HG03045 (cell line): ENCODE results near the gene IDS.
"Not testable (repeated sequence)": the region's sequence is repeated elsewhere in the genome, so short reads cannot be mapped to it uniquely, and the experiment has no call there.

Source experiments
- ATAC-seq: cut with Tn5 transposase; IDR thresholded peaks from one replicate; pipeline ENCODE4 v1.9.1; 2021; ENCODE audit warnings: mild to moderate bottlenecking, moderate library complexity; ENCODE audit not compliant: unreplicated experiment

Gene IDS

DNA sequence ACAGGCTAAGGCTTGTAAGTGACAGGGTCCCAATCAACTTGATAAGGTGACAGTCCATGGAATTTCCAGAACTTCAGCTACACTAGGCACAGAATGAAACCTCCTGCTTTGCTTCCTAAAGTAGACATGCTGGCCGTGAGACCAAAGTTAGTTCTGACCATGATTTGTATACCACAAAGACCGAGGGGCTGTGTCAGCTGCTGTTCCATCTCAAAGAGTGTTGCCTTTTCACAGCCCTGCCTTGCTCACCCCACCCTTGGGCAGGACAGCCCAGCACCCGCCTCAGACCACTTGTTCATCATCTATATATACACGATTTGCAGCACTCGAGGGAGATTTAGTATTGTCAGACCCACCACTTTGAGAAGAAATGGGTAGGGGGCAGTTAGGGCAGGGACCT is 5.3 kb downstream of the IDS start:
- ATAC-seq: no peak

- no peak for ATAC-seq
These were observed 6.3 kb downstream of the IDS start for GRCh38 chrX:149498767-149499166.

DNA sequence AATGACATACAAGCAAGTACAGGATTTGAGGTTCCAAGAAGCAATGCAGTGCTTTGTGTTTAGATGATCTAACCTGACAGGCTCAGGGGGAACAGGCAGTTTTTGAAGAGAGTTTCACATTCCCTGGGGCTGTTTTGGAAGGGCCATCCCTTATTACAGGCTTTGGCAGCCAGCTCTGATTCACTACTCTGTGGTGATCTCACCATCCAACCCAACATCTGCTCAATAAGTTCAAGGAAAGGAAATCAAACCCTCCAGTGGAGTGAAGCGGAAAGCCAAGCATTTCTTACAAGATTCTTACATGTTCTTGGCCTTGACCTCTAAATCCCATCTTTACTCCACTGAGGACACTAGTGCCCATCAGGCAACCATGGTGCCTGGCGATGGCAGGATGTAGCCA is 7.5 kb downstream of the IDS start:
- ATAC-seq: no peak

DNA sequence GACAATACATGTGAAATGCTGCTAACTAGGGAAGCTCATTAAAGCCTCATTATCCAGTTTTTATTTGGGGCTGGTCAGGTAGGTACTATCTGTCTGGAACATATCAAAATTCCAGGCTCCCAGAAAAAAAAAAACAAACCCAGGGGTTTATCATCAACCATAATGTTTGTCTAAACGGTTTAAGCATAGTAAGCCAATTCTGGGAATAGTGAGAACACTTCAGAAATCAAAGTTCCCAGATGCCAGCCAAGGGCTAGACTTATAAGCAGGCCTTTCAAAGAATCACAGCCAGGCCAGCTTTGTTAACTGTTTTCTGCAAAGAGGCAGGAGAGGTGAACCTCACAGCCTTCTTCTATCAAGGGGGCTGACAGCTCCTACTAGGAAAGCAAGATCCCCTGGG is 8.1 kb downstream of the IDS start:
- ATAC-seq: no peak

DNA sequence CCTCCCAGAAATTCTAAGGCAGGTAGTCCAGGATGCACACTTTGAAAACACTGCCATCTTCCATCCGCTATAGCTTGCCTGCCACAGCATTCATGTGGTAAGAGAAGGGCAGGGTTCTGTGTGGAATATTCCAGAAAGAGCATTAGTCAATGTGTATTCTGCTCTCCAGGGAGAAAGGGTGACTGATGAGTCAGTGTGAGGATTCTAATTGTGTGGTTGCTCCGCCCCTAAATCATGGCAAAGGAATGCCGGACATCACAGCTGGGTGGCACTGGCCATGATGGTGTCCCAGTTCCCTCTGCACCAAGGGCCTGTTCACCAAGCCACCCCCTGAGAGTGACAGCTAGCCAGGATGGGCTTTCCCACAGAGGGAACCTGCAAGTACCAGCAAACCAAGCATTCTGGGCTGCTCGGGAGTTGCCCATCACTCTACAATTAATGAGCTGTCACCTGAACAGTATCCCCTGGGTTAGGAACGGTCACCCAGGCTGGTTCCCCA is 9.5 kb downstream of the IDS start:
- no peak for ATAC-seq

DNA sequence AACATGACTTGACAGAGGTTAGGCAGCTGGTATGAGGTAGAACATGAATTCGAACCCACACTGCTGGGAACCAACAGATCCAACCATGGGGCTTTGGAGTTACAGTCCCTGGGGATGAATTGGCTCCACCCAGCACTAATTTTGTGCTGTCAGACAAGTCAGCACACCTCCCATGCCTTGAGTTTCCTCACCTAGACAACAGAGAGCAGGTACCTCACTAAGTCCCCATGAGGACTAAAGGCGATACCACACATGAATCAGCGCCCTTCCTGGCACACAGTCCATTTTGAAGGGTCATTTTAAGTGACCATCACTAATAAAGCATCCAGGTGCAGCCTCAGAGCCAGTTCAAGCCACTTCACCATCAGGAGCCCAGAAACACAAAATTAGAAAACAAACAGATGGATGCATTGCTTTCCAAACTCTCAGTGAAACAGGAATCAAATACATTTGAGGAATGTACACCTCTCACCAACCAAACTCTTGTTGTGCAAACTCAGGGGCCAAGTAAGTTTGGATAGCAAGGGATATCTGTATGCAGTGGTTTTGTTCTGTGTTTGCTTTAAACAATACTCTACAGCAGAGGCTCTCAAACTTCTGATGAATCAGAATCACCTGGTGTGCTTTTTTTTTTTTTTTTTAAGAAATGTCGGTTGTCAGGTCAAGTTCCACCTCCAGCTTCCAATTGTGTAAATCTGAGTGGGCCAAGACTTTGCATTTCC is 10.1 kb downstream of the IDS start:
- ATAC-seq: no peak

DNA sequence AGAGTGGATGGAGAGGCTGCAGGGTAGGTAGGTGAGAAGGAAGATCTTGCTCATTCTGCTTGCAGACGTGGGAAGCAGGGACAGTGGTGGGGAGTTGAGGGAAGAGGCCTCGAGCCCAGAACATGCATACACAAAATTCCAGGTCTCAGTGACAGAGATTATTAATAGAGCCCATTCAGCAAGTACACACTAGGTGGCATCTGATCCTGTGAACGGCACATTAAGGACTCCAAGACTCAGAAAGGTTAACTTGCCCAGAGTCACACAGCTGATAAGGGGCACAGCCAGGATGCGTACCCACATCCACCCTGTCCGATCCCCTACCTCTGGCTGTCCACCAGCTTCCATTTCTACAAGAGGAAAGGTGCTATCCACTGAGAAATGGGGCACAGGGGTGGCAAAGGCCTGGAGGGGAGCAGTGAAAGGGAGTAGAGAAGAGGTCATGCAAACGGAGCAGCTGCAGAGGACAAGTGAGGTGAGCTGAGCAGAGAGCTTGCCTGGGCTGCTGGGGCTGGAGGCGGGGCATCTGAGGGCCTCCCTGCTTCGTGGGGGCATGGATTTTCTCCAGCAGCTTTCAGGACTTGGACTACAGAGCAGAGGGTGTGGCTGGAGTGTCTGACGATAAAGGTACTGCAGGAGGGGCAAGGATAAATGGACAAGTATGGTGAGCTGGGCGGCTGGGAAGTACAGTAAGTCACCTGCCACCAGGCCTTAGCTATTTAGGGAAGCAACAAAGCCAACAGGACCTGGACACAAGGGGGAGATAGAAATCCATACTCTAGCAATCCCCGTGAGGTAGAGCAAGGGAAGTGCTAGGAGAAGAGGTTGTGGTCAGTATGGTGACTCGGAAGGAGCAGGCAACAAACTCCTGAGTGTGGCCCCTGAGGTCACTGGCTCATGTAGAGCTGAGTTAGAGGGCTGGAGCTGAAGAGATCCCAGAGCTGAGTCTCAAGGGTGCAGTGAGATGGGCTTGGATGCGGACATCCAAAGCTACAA is 11.2 kb downstream of the IDS start:
- ATAC-seq: no peak

DNA sequence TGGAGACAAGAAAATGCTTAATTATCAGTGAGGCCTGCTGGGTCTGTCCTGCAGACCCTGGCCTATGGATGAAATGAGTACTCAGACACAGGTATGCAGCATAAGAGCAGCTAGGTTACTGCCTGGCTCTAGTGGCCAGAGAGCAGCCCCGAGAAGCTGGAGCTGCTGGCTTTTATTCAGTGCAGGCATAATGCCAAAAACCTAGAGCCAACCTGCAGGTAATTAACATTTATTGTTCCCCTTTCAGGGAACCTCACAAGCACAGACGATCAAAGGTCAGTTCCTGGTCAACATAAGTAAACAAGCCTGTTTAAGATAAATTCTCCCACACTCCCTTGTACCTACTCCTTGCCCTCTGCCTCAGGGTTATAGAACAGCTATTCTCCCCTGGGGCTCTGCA is 13.3 kb downstream of the IDS start:
- no peak for ATAC-seq

DNA sequence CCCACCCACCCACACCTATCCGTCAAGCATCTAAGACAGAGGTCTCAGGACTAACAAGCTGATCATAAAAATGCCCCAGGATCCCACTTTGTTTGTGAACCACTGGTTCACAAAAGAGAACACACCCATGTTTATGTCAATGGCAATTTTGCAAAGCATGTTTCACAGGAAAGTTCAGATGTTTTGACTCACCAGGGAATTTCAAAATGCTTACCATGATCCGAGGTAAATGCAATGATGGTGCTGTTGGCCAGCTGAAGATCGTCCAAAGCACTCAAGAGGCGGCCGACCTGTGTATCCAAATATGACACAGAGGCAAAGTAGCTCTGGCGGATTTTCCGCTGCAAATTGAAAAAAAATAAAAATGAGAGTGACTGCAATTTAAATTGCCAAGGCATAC is 15.0 kb downstream of the IDS start:
- no peak for ATAC-seq

- not testable (repeated sequence) for ATAC-seq
These were observed 16.6 kb downstream of the IDS start for GRCh38 chrX:149488411-149489052.

DNA sequence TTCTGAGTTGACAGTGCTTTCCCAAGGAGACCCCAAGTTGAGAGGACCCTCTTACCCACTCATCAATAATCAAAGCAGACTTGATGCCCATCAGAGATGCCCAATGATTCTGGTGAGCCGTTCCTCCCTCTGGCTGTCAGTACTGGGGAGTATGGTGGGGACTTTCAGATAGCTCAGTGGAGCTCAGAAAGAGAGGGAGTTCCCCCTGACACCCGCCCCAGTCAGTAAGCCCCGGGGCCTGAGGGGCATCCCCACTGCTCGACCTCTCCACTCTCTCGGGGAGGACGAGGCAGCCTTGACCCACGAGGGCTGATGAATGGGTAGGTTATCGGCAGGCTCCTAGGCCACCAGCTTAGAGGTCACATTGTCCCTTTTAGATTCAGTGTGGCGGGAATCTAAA is 17.1 kb downstream of the IDS start:
- not testable (repeated sequence) for ATAC-seq

DNA sequence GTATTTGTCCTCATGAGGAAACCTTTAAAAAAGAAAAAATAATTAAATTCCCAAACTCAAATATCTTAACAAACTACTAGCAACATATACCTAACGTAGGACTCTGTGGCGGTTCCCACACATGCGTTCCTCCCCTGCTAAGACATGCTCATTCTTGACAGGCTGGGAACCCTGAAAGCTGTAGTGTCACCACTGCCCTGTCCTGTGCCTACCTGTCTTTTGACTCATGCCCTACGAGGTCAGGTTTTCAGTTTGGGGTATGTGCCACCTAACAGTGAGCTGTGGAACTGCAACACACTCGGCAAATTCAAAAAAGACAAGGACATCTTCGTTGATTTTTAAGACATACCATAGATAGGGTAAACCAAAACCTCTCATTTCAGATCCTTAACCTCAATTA is 17.8 kb downstream of the IDS start:
- no peak for ATAC-seq

DNA sequence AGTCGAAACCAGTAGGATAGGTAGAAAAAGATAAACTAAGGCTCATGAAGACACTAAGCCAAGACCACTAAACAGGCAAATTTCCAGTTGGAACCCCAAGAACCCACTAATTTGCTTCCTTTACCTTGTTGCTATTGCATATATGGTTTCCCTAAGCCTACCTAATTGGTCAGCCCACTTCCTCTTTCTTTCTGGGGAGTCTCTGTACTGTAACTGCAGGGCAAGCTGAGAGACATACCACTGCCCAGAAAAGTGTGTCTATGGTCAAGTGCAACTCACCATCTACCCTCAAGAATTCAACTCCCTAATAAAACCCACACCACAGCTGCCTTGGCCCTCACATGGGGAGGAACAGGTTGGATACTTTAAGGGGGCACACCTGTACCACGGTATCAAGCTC is 28.6 kb downstream of the IDS start:
- no peak for ATAC-seq

DNA sequence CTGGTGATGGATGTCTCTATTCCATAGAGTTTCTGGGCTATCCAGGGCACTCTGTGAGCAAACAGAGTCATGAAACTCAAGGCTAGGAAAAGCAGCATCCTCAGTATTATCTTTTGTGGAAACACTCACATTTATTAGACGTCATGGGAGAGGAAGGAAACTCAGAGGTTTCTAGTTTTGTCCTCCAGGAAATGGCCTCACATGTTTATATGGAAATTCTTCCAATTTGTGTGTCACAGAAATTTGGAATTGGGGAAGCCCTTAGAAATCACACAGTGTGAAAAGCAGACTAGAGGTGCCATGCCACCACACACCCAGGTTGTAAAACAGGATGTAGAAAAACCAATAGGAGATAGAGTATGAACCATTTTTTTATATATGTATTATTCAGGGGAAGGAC is 31.1 kb downstream of the IDS start:
- ATAC-seq: no peak

GRCh38 chrX:149473092-149473491 is 32.0 kb downstream of the IDS start:
- no peak for ATAC-seq

GRCh38 chrX:149472625-149473024 is 32.5 kb downstream of the IDS start:
- ATAC-seq: no peak

DNA sequence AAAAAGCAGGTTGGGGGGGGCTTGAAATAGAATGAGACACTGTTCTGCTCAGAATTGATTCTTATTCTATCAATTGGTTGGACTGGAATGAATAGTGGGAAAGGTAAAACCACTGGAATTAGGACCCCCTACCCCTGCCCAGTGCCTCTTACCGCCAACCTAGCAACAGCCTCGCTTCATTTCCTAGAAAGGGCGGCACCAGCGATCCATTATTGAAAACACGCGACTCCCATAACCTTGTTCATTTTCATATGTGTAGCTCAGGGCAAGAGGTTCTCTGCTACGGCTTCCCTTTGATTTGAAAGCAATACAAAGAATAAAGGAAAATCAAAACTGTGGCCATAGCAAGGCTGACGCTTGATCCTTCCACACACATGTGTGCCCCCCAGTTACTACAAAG is 33.7 kb downstream of the IDS start:
- ATAC-seq: no peak

DNA sequence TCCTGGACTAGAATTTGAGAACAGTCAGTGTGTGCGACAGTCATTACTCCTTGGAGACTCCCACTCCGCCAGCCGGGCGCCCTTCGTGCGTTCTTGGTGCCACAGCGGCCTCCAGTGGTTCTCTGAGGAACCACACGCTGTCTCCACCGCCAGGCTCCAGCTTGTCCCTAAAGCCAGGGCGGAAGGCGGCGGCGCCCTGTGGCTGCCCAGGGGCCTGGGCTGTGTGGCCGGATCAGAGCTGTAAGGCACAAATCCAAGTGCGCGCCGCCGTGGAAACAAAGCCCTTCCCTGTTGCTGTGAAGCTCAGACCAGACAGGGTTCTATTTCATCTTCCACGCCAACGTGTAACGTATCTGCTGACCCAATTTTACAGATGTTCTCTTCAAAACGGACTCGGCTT is 34.2 kb downstream of the IDS start:
- peak; percentile 89 for ATAC-seq

GRCh38 chrX:149469406-149469805 is 35.7 kb downstream of the IDS start:
- ATAC-seq: no peak

DNA sequence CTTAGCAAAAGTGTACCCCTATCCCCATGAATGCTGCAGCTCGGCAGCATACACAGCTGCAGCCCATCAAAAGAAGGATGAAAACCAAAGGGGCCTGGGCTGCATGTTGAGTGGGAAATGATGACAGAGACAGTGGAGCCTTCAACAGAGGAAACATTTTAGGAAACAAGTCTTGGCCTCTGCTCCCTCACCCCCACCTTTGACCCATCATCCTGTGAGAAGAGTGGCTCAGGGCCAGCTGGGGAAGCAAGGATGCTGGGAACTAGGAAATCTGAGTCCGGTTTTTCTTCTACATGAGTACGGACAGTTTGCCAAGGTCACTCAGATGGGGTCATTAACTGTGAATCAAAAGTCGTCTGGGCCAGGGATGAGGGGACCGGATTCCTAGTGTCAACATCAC is 37.2 kb downstream of the IDS start:
- ATAC-seq: no peak

GRCh38 chrX:149467461-149467860 is 37.6 kb downstream of the IDS start:
- ATAC-seq: no peak
